ENCODE data around the gene TM7SF2.

Gene TM7SF2

DNA sequence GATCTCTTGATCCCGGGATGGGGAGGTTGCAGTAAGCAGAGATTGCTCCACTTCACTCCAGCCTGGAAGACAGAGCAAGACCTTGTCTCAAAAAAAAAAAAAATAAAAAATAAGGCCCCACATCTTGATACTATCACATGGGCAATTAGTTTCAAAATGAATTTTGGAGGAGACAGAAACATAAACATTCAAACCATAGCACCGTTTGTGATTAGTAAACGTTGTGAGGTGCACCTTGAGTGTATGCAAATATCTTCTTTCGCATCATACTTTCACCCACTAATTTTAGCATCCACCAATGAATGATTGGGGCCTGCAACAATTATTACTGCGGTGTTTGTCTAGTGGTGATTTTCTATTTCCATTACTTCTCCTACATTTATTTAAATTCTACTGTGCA is 47.3 kb downstream of the TM7SF2 start:
- no peak for DNase-seq

GRCh38 chr11:65160643-65161042 is 49.0 kb downstream of the TM7SF2 start:
- no peak for DNase-seq

DNA sequence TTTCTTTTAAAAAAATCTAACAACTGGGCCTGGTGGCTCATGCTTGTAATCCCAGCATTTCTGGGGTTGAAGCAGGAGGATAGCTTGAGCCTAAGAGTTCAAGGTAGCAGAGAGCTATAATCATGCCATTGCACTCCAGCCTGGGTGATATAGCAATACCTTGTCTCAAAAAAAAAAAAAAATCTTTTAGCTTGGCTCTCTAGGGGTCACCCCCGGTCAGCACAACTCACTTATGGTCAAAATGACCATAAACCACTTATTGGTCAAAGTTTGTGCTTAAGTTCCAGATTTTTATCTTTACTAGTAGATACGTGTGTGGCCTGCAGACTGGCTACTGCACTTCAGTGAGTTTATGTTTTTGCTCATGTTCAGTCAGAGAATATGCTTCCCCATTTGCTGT is 52.0 kb downstream of the TM7SF2 start:
- no peak for DNase-seq

All from stimulated activated CD4-positive, alpha-beta T cell treated with anti-CD3 and anti-CD28 coated beads, Interleukin-15, amount 100 ng/mL, for 24 hours (primary cell).